GM12872 (cell line): Measurements from ENCODE around the gene AURKAIP1.

Source experiments
- TF ChIP-seq, protein P1 (sequence below): IDR thresholded peaks from 3 replicates; pipeline ENCODE4 v1.5.1; 2011; ENCODE audit warnings: low read depth, mild to moderate bottlenecking, low read length, moderate library complexity; ENCODE audit not compliant: insufficient read depth

The AURKAIP1 gene

DNA sequence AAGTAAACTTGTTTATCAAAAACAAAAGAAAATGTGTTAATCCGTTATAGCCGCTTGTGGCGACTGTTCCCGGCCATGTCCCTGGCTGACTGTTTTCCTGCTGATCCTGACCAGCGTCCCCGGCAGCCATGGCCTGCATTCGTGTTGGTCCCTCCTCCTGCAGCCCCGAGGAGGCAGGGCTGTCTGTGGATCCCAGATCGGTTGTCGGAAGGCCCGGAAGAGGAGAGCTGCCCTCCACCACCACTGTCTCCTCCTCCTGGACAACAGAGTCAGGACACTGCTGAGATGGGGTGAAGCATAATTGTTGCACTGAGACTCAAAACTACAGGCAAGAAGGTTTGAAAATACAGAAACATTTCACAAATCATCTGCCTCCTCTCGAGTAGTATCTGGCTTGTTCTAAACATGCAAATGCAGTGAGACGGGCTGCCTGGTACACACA, 13.0 kb downstream of the AURKAIP1 start:
- TF ChIP-seq, protein P1, sequence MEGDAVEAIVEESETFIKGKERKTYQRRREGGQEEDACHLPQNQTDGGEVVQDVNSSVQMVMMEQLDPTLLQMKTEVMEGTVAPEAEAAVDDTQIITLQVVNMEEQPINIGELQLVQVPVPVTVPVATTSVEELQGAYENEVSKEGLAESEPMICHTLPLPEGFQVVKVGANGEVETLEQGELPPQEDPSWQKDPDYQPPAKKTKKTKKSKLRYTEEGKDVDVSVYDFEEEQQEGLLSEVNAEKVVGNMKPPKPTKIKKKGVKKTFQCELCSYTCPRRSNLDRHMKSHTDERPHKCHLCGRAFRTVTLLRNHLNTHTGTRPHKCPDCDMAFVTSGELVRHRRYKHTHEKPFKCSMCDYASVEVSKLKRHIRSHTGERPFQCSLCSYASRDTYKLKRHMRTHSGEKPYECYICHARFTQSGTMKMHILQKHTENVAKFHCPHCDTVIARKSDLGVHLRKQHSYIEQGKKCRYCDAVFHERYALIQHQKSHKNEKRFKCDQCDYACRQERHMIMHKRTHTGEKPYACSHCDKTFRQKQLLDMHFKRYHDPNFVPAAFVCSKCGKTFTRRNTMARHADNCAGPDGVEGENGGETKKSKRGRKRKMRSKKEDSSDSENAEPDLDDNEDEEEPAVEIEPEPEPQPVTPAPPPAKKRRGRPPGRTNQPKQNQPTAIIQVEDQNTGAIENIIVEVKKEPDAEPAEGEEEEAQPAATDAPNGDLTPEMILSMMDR = no peak

GRCh38 chr1:1361233-1361981, 13.6 kb downstream of the AURKAIP1 start:
- TF ChIP-seq, protein P1 = no peak

GRCh38 chr1:1360506-1361169, 14.4 kb downstream of the AURKAIP1 start:
- TF ChIP-seq, protein P1 = no peak

DNA sequence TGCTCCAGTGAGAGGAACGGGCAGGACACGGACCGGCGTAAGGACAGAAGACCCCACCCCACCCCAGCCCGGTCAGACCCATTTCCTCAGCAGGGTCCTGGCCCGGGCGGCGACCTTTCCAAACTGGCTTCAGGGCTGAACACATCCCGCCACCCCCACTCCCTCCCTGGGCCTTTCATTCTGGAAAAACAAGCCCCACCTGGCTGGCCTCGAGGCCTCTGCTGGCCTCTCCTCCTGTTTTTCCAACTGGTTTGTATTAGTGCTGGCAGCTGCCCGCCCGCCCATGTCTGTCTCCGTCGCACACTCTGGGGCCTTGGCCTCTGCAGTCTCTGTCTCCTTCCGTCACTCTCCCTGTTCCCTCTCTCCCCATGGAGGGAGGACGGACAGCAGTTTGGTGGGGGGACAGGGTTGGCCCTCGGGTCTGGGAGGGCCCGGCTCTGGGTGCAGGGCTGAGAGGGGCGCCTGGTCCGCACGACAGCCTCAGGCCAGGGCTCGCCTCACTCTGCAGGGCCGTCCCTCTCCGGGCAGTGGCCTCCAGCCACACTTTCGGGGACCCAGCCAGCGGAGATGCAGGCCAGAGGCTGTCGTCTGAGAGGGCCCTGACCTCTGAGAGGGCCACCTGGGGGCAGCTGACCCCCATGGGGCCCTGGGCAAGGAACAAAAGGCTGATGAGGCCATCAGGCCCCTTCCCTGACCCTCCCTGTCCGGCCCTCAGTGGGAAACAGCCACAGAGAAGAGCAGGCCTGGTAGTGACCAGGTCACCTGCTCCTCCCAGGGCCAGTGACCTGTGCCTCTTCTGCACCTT, 15.1 kb downstream of the AURKAIP1 start:
- TF ChIP-seq, protein P1 = no peak

DNA sequence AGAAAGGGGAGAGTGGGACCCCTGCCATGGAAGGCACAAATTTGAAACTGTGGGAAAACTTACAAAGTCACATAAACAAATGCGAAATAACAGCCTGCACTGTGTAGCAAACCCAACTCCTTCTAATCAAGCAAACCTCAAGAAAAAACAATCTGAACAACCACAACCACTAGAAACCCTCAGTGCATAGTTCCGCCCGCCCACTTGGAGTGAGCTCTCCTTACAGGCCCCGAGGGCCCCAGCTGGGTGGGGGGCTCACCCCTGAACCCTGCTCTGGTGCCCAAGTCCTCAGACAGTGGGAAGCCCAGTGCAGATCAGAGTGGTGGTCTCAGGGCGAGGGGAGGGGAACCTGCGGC, 15.7 kb downstream of the AURKAIP1 start:
- TF ChIP-seq, protein P1 = no peak

- TF ChIP-seq, protein P1 = no peak
Observed at GRCh38 chr1:1358433-1359271, 16.4 kb downstream of the AURKAIP1 start, which contains the start of gene MXRA8. Gene MXRA8, minus strand, starts transcription at chr1:1358555. Its CDS starts 51 bp downstream, at chr1:1358504.
